Measurements from ENCODE around the gene MGAT5.

- no peak for TF ChIP-seq CTCF (conservative IDR thresholded peaks at IDR 0.05)
- no peak for TF ChIP-seq ZFX (IDR thresholded peaks at IDR 0.05)
These were observed 35.9 kb upstream of the MGAT5 start for GRCh38 chr2:134217924-134218323.
